ENCODE measurements around the gene RTL10. TPM values are rescaled to one million over a fixed set of nuclear protein-coding genes. Genes with fewer than 3 reads are reported as not detected.

RTL10 gene
- total and polyA plus RNA-seq, 10 of the 15 experiments (the other 5 are each of a cell fraction or from before 2014, with no cell fraction given), result 5.3 to 18.1 (median 10.3) TPM

DNA sequence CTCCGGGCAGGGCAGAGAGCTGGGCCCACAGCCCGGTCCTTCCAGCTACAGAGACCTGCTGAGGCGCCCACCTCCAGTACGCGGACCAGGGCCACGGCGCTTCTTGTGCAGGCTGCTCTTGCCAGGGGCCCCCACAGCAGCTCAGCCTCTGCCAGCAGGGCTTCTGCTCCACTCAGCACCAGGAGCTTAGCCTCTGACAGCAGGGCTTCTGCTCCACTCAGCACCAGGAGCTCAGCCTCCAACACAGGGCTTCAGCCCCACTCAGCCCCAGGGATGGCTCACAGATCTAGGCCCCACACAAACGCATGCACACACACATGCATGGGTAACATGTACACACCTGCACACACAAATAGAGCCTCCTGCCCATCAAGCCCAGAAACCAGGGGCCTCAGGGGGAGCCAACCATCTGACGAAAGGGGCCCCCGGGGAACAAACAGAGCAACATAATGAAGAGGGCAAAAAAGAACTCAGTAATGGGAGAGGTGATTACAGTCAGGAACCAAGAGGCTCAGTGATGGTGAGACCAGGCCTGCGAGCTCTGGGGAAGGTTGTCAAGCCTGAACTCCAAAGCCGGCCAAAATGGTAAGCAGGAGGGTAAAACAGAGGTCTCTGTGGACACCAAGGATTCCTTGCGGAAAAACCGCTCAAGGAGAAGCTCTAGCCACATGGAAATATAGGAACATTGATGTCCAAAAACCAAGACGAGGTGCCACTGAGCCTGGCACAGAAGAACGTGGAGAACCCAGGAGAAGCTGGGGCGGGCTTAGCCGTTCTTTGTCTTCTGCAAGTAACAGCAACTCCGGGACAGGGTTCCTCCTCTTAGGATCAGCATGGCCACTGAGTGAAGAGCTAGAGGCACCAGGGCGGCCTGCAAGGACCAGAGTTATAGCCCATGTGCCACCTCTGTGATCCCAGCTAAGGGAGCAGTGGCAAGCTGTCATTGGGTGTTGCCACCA is 46.5 kb downstream of the RTL10 start:
- in situ Hi-C loops (cut with MboI) (no loop called here), intact Hi-C loops (cut with micrococcal nuclease; ENCODE audit: unreplicated experiment) (no loop called here)
- H3K9ac ChIP-seq (ENCODE audit: control insufficient read depth, insufficient read depth, low read length), result no peak overlapping the region
- no peak for DNase-seq (ENCODE audit: low read depth, low spot score)
- no peak for ATAC-seq
- ChIA-PET CTCF (interaction anchor here (1.1 kb wide), 1 partner anchor 129 kb away, joined by 3 read pairs; no protein-coding TSS in a partner anchor), POLR2A (no interaction called here), RAD21 (ENCODE audit: unreplicated experiment) (no interaction called here), SMC1A (ENCODE audit: uncharacterized antibody, unreplicated experiment) (no interaction called here)
- H2AFZ ChIP-seq (ENCODE audit: control insufficient read depth, low read depth, low read length), result no peak overlapping the region
- FAIRE-seq, result no peak
- no peak overlapping the region for H3K27ac ChIP-seq (ENCODE audit: control insufficient read depth, insufficient read depth)
- no peaks in the 10 kb centered on the region for H3K4me1 ChIP-seq (ENCODE audit: control insufficient read depth, insufficient read depth, low read length)
- no peaks in the 10 kb centered on the region for H4K20me1 ChIP-seq (ENCODE audit: control insufficient read depth, insufficient read depth)
- no peaks in the 10 kb centered on the region for H3K9me3 ChIP-seq (replicated peaks; ENCODE audit: control insufficient read depth, insufficient read depth, low read length)
- H3K36me3 ChIP-seq (ENCODE audit: control insufficient read depth in 2 of 2, insufficient read depth in 2 of 2, low read length in 1 of 2), result peaks cover 0 to 2% of the 10 kb centered on the region in 2 experiments; a peak in 1 of 4 replicates
- 89% methylated on average over 20 of the region's 20 CpGs for WGBS (ENCODE audit: insufficient coverage, insufficient replicate concordance, low lambda C conversion rate, missing lambda C conversion rate)
- H3K27me3 ChIP-seq (replicated peaks in 1 of 2; ENCODE audit: control insufficient read depth in 2 of 2, insufficient read depth in 2 of 2, low read length in 1 of 2), result no peaks in the 10 kb centered on the region
- no peak overlapping the region for H3K4me3 ChIP-seq
- H3K79me2 ChIP-seq (ENCODE audit: control insufficient read depth, insufficient read depth, low read length), result no peaks in the 10 kb centered on the region
- H3K4me2 ChIP-seq (ENCODE audit: control insufficient read depth, insufficient read depth), result no peak overlapping the region
- BruUV-seq (replicated peaks), result no TSS peak
- TF ChIP-seq, protein P1, sequence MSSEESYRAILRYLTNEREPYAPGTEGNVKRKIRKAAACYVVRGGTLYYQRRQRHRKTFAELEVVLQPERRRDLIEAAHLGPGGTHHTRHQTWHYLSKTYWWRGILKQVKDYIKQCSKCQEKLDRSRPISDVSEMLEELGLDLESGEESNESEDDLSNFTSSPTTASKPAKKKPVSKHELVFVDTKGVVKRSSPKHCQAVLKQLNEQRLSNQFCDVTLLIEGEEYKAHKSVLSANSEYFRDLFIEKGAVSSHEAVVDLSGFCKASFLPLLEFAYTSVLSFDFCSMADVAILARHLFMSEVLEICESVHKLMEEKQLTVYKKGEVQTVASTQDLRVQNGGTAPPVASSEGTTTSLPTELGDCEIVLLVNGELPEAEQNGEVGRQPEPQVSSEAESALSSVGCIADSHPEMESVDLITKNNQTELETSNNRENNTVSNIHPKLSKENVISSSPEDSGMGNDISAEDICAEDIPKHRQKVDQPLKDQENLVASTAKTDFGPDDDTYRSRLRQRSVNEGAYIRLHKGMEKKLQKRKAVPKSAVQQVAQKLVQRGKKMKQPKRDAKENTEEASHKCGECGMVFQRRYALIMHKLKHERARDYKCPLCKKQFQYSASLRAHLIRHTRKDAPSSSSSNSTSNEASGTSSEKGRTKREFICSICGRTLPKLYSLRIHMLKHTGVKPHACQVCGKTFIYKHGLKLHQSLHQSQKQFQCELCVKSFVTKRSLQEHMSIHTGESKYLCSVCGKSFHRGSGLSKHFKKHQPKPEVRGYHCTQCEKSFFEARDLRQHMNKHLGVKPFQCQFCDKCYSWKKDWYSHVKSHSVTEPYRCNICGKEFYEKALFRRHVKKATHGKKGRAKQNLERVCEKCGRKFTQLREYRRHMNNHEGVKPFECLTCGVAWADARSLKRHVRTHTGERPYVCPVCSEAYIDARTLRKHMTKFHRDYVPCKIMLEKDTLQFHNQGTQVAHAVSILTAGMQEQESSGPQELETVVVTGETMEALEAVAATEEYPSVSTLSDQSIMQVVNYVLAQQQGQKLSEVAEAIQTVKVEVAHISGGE (CRISPR knock-in tag; IDR thresholded peaks at IDR 0.05), result no peak
- TF ChIP-seq MTA3 (IDR thresholded peaks at IDR 0.05; ENCODE audit: borderline replicate concordance, low read length) (no peak), YBX1 (IDR thresholded peaks at IDR 0.05) (no peak), IKZF1 (conservative IDR thresholded peaks at IDR 0.05) (no peak)
- TF ChIP-seq, protein P2, sequence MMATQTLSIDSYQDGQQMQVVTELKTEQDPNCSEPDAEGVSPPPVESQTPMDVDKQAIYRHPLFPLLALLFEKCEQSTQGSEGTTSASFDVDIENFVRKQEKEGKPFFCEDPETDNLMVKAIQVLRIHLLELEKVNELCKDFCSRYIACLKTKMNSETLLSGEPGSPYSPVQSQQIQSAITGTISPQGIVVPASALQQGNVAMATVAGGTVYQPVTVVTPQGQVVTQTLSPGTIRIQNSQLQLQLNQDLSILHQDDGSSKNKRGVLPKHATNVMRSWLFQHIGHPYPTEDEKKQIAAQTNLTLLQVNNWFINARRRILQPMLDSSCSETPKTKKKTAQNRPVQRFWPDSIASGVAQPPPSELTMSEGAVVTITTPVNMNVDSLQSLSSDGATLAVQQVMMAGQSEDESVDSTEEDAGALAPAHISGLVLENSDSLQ (IDR thresholded peaks at IDR 0.05), result no peak
- TF ChIP-seq, protein P3, sequence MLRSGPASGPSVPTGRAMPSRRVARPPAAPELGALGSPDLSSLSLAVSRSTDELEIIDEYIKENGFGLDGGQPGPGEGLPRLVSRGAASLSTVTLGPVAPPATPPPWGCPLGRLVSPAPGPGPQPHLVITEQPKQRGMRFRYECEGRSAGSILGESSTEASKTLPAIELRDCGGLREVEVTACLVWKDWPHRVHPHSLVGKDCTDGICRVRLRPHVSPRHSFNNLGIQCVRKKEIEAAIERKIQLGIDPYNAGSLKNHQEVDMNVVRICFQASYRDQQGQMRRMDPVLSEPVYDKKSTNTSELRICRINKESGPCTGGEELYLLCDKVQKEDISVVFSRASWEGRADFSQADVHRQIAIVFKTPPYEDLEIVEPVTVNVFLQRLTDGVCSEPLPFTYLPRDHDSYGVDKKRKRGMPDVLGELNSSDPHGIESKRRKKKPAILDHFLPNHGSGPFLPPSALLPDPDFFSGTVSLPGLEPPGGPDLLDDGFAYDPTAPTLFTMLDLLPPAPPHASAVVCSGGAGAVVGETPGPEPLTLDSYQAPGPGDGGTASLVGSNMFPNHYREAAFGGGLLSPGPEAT (IDR thresholded peaks at IDR 0.05; ENCODE audit: low read depth), result no peak
- TF ChIP-seq, protein P4, sequence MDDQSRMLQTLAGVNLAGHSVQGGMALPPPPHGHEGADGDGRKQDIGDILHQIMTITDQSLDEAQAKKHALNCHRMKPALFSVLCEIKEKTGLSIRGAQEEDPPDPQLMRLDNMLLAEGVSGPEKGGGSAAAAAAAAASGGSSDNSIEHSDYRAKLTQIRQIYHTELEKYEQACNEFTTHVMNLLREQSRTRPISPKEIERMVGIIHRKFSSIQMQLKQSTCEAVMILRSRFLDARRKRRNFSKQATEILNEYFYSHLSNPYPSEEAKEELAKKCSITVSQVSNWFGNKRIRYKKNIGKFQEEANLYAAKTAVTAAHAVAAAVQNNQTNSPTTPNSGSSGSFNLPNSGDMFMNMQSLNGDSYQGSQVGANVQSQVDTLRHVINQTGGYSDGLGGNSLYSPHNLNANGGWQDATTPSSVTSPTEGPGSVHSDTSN (IDR thresholded peaks at IDR 0.05; ENCODE audit: insufficient replicate concordance, low read depth, low read length), result no peak
- TF ChIP-seq, protein P5, sequence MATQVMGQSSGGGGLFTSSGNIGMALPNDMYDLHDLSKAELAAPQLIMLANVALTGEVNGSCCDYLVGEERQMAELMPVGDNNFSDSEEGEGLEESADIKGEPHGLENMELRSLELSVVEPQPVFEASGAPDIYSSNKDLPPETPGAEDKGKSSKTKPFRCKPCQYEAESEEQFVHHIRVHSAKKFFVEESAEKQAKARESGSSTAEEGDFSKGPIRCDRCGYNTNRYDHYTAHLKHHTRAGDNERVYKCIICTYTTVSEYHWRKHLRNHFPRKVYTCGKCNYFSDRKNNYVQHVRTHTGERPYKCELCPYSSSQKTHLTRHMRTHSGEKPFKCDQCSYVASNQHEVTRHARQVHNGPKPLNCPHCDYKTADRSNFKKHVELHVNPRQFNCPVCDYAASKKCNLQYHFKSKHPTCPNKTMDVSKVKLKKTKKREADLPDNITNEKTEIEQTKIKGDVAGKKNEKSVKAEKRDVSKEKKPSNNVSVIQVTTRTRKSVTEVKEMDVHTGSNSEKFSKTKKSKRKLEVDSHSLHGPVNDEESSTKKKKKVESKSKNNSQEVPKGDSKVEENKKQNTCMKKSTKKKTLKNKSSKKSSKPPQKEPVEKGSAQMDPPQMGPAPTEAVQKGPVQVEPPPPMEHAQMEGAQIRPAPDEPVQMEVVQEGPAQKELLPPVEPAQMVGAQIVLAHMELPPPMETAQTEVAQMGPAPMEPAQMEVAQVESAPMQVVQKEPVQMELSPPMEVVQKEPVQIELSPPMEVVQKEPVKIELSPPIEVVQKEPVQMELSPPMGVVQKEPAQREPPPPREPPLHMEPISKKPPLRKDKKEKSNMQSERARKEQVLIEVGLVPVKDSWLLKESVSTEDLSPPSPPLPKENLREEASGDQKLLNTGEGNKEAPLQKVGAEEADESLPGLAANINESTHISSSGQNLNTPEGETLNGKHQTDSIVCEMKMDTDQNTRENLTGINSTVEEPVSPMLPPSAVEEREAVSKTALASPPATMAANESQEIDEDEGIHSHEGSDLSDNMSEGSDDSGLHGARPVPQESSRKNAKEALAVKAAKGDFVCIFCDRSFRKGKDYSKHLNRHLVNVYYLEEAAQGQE (IDR thresholded peaks at IDR 0.05; ENCODE audit: low read depth, low read length), result no peak
